Measurements from ENCODE around the gene PLEKHA7. TPM values are rescaled to one million over a fixed set of nuclear protein-coding genes. Genes with fewer than 3 reads are reported as not detected.

PLEKHA7 gene
- polyA plus RNA-seq, 1 donor (not counting 4 experiments of a cell fraction or from before 2014, with no cell fraction given) = 1.4 TPM

- Histone ChIP-seq H2AFZ (ENCODE audit: control insufficient read depth, low read length) (no peak overlapping the region), H3K36me3 (ENCODE audit: control insufficient read depth in 2 of 2, extremely low read depth in 1 of 2, insufficient read depth in 2 of 2, low read length in 2 of 2) (no peaks in the 10 kb centered on the region), H3K4me3 (ENCODE audit: control insufficient read depth in 2 of 3, extremely low read depth in 1 of 3, insufficient read depth in 2 of 3, low read depth in 1 of 3, low read length in 3 of 3) (no peak overlapping the region), H3K9me1 (ENCODE audit: control insufficient read depth, extremely low read depth, insufficient read depth, low read length) (no peaks in the 10 kb centered on the region), H3K9me3 (ENCODE audit: control insufficient read depth, low read depth, low read length) (no peaks in the 10 kb centered on the region), H3K79me2 (ENCODE audit: control insufficient read depth, insufficient read depth, low read length) (no peaks in the 10 kb centered on the region), H3K9ac (ENCODE audit: control insufficient read depth, extremely low read depth, insufficient read depth, low read length) (no peak overlapping the region), H3K27ac (ENCODE audit: control insufficient read depth, insufficient read depth, low read length) (no peak overlapping the region), H3K27me3 (ENCODE audit: control insufficient read depth, extremely low read depth, insufficient read depth, low read length) (peaks cover 3% of the 10 kb centered on the region), H3K4me2 (ENCODE audit: control insufficient read depth, extremely low read depth, insufficient read depth, low read depth, low read length) (no peak overlapping the region), H3K4me1 (ENCODE audit: control insufficient read depth, extremely low read depth, insufficient read depth, low read length) (no peaks in the 10 kb centered on the region), H4K20me1 (ENCODE audit: control insufficient read depth, extremely low read depth, insufficient read depth, low read length) (no peaks in the 10 kb centered on the region)
- DNase-seq (ENCODE audit: low read depth, low spot score) (no peak), FAIRE-seq (no peak)
- no peak for TF ChIP-seq EZH2 (IDR thresholded peaks at IDR 0.05; ENCODE audit: low read length)
- TF ChIP-seq, protein P1, sequence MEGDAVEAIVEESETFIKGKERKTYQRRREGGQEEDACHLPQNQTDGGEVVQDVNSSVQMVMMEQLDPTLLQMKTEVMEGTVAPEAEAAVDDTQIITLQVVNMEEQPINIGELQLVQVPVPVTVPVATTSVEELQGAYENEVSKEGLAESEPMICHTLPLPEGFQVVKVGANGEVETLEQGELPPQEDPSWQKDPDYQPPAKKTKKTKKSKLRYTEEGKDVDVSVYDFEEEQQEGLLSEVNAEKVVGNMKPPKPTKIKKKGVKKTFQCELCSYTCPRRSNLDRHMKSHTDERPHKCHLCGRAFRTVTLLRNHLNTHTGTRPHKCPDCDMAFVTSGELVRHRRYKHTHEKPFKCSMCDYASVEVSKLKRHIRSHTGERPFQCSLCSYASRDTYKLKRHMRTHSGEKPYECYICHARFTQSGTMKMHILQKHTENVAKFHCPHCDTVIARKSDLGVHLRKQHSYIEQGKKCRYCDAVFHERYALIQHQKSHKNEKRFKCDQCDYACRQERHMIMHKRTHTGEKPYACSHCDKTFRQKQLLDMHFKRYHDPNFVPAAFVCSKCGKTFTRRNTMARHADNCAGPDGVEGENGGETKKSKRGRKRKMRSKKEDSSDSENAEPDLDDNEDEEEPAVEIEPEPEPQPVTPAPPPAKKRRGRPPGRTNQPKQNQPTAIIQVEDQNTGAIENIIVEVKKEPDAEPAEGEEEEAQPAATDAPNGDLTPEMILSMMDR (optimal IDR thresholded peaks at IDR 0.05 in 1 of 3, IDR thresholded peaks at IDR 0.05 in 1 of 3, conservative IDR thresholded peaks at IDR 0.05 in 1 of 3; ENCODE audit: extremely low read depth in 1 of 3, insufficient read depth in 2 of 3, low read length in 3 of 3) = no peak
- dilution Hi-C loops (cut with MboI; ENCODE audit: extremely low pct_ligation_motif_present, low sequenced_read_pairs) = no loop called here
Observed at GRCh38 chr11:16987205-16987568, 27.0 kb downstream of the PLEKHA7 start.

DNA sequence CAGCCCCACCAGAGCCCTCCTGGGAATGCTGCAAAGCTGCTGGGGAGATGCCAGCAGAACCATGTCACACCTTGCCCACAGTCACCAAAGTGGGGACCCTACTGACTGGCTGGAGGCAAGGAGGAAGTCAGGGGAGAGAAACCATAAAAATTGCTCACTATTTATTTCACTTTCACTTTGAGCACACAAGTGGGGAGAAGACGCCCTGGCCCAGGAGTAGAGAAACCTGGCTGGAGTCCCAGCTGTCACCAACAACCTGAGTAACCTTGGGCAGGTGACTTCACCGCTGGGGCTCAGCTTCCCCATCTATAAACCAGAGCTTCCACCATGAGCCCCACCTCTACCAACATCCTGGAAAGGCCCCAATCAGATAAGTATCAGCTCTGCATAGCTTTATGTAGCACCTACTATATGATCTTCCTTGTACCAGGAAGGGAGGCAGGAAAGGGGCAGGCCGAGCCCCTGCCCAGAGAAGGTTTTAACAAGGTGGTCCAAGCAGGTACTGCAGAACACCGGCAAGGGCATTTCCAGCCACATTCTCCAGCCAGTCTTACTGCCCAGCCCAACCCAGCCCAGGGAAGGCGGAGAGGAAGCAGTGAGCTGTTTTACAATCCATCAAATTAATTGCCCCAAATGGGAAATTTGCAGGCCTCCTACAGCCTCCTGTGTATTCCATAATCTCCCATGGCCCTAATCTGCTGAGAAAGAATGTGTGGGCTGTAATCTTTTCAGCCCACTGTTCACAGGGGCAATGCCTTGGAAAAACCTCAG lies 27.6 kb downstream of the PLEKHA7 start:
- DNase-seq (ENCODE audit: low read depth, low spot score) = no peak
- Histone ChIP-seq H3K36me3 (ENCODE audit: control insufficient read depth in 2 of 2, extremely low read depth in 1 of 2, insufficient read depth in 2 of 2, low read length in 2 of 2) (no peaks in the 10 kb centered on the region), H3K9me1 (ENCODE audit: control insufficient read depth, extremely low read depth, insufficient read depth, low read length) (no peaks in the 10 kb centered on the region), H3K79me2 (ENCODE audit: control insufficient read depth, insufficient read depth, low read length) (no peaks in the 10 kb centered on the region), H3K9me3 (ENCODE audit: control insufficient read depth, low read depth, low read length) (no peaks in the 10 kb centered on the region), H4K20me1 (ENCODE audit: control insufficient read depth, extremely low read depth, insufficient read depth, low read length) (no peaks in the 10 kb centered on the region), H3K27ac (ENCODE audit: control insufficient read depth, insufficient read depth, low read length) (no peak overlapping the region), H2AFZ (ENCODE audit: control insufficient read depth, low read length) (no peak overlapping the region), H3K4me2 (ENCODE audit: control insufficient read depth, extremely low read depth, insufficient read depth, low read depth, low read length) (no peak overlapping the region), H3K4me3 (ENCODE audit: control insufficient read depth in 2 of 3, extremely low read depth in 1 of 3, insufficient read depth in 2 of 3, low read depth in 1 of 3, low read length in 3 of 3) (no peak overlapping the region), H3K4me1 (ENCODE audit: control insufficient read depth, extremely low read depth, insufficient read depth, low read length) (no peaks in the 10 kb centered on the region), H3K9ac (ENCODE audit: control insufficient read depth, extremely low read depth, insufficient read depth, low read length) (no peak overlapping the region), H3K27me3 (ENCODE audit: control insufficient read depth, extremely low read depth, insufficient read depth, low read length) (peaks cover 3% of the 10 kb centered on the region)
- no peak for TF ChIP-seq EZH2 (IDR thresholded peaks at IDR 0.05; ENCODE audit: low read length)
- TF ChIP-seq, protein P1 (optimal IDR thresholded peaks at IDR 0.05 in 1 of 3, IDR thresholded peaks at IDR 0.05 in 1 of 3, conservative IDR thresholded peaks at IDR 0.05 in 1 of 3; ENCODE audit: extremely low read depth in 1 of 3, insufficient read depth in 2 of 3, low read length in 3 of 3) = no peak
- no peak for FAIRE-seq
- dilution Hi-C loops (cut with MboI; ENCODE audit: extremely low pct_ligation_motif_present, low sequenced_read_pairs) = no loop called here

Measured in keratinocyte (primary cell).